ENCODE results near the gene THOC2. TPM values are rescaled to one million over a fixed set of nuclear protein-coding genes. Genes with fewer than 3 reads are reported as not detected.
"Not testable (repeated sequence)": the region's sequence is repeated elsewhere in the genome, so short reads cannot be mapped to it uniquely, and the experiment has no call there.

Gene THOC2
- total RNA-seq, 2 donors from 2014 or later = 103 to 123 TPM

DNA sequence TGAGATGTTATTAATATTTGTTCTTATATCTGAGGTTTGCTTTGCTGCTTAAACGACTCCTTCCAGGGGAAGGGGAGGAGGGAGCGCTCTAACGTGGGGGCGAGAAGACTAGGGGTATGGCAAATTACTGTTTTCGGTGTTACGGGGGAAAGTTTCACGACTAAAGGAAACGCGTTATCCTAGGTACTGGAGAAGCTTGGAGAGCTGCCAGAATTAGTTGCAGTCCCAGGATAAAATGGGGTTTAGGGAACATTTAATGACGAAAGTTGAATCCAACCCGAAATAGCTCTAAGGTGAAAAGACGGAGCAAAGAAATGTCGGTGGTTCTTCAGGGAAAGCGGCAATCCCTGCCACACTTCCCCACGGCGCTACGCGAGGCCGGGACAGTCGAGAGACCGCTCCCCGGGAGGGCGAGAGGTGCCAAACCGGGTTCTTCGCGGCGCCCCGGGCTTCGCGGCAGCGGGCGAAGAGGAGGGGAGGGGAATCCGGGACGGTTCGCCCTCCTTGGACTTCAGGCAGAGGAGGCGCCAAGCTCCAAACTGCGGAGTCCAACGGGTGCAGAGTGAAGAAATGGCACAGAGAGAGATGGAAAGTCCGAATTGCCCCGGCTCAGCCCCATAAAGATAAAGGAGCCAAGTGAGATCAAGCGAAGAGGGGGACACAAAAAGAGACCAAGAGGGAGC is 724 bp downstream of the THOC2 start:
- H3K27me3 ChIP-seq (replicated peaks; ENCODE audit: insufficient read depth) = no peaks in the 10 kb centered on the region
- ATAC-seq (ENCODE audit: insufficient number of reproducible peaks, low FRiP score, low read depth) (no peak), DNase-seq (ENCODE audit: low spot score) (no peak)
- no peaks in the 10 kb centered on the region for H3K9me3 ChIP-seq
- peaks cover 4 to 17% of the 10 kb centered on the region in 2 donors for H3K4me1 ChIP-seq (ENCODE audit: control insufficient read depth in 1 of 2, low read depth in 2 of 2)
- TF ChIP-seq, protein P1, sequence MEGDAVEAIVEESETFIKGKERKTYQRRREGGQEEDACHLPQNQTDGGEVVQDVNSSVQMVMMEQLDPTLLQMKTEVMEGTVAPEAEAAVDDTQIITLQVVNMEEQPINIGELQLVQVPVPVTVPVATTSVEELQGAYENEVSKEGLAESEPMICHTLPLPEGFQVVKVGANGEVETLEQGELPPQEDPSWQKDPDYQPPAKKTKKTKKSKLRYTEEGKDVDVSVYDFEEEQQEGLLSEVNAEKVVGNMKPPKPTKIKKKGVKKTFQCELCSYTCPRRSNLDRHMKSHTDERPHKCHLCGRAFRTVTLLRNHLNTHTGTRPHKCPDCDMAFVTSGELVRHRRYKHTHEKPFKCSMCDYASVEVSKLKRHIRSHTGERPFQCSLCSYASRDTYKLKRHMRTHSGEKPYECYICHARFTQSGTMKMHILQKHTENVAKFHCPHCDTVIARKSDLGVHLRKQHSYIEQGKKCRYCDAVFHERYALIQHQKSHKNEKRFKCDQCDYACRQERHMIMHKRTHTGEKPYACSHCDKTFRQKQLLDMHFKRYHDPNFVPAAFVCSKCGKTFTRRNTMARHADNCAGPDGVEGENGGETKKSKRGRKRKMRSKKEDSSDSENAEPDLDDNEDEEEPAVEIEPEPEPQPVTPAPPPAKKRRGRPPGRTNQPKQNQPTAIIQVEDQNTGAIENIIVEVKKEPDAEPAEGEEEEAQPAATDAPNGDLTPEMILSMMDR (IDR thresholded peaks at IDR 0.05) = no peak
- H3K4me3 ChIP-seq = peak overlapping the region; percentile 87
- peak overlapping the region; percentile 65 to 75 for H3K27ac ChIP-seq
- H3K36me3 ChIP-seq = no peaks in the 10 kb centered on the region

DNA sequence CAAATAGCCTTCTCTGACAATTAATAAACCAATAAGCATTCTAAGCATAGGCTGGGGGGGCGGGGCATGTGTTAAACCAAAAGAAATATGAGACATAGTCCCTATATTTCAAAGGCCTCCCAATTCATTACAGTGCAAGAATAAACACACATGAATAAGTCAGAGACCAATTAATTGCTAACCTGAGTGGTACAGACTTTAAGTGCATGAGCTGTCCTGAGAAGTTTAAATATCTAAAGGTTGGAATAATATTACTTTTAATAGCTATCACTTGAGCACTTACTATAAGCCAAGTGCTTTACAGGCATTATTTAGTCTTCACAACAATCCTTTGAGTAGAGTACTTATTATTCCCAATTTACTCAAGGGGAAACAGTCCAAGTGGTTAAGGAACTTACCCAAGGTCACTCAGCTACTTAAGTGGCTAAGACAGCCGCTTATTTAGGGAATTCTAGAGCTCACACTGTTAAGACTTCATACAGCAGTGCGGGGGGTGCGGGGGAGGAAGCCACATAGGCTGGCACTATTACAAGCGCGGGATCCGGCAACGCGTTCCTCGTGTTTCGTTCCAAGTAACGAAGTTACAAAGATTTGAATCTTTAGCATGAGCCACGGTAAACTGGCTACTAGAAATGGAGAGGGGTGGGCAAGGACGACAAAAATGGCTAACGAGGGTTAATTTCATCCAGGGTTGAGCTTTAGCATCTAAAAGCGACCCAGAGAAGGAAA is 1.4 kb downstream of the THOC2 start:
- Histone ChIP-seq H3K27ac (peak overlapping the region in 1 of 2 donors; percentile 75), H3K36me3 (no peaks in the 10 kb centered on the region), H3K27me3 (replicated peaks; ENCODE audit: insufficient read depth) (no peaks in the 10 kb centered on the region), H3K4me1 (ENCODE audit: control insufficient read depth in 1 of 2, low read depth in 2 of 2) (peaks cover 4 to 17% of the 10 kb centered on the region in 2 donors), H3K4me3 (peak overlapping the region; percentile 87), H3K9me3 (no peaks in the 10 kb centered on the region)
- TF ChIP-seq, protein P1 (IDR thresholded peaks at IDR 0.05) = no peak
- ATAC-seq (ENCODE audit: insufficient number of reproducible peaks, low FRiP score, low read depth) (no peak), DNase-seq (ENCODE audit: low spot score) (no peak)

DNA sequence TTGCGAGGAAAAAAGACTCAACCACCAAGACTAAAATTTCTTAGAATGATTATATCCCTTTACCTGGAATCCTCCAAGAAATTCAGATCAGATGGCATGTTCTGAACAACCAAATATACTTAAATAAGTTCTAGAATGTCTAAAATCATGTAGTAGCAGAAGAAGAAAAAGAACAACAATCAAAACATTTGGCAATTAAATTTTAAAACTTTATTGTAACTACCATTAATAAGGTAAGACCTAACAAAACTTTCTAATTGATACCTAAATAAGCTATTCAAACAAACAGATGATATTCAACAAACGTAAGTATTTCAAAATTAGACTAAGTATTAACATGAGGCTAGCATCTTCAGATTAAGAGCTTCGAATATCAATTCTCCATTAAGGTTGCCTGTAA is 4.3 kb downstream of the THOC2 start:
- Histone ChIP-seq H3K9me3 (no peaks in the 10 kb centered on the region), H3K4me3 (no peak overlapping the region), H3K4me1 (ENCODE audit: control insufficient read depth in 1 of 2, low read depth in 2 of 2) (peaks cover 4 to 17% of the 10 kb centered on the region in 2 donors), H3K27ac (no peak overlapping the region), H3K27me3 (replicated peaks; ENCODE audit: insufficient read depth) (no peaks in the 10 kb centered on the region), H3K36me3 (no peaks in the 10 kb centered on the region)
- no peak for DNase-seq (ENCODE audit: low spot score)
- ATAC-seq (ENCODE audit: insufficient number of reproducible peaks, low FRiP score, low read depth) = no peak
- TF ChIP-seq, protein P1 (IDR thresholded peaks at IDR 0.05) = no peak

DNA sequence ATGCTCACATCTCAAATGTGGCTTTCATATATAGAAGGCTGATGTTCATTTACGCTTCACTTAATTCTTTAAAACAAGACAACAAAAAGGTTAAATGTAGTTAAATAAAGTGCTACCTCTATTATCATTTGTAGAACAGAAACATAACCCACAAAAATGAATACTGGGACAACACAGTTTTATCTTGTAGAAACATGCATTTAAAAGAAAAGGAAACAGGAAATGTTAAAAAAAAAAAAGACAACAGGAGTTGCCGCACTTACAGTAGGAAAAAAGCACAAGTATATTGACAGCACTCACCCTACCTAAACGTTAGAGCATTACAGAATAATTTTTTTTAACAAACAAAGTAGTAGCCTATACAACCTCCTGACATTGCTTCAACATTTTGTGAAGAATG is 4.8 kb downstream of the THOC2 start:
- no peak overlapping the region for H3K4me3 ChIP-seq
- H3K4me1 ChIP-seq (ENCODE audit: control insufficient read depth in 1 of 2, low read depth in 2 of 2) = peaks cover 4 to 17% of the 10 kb centered on the region in 2 donors
- ATAC-seq (ENCODE audit: insufficient number of reproducible peaks, low FRiP score, low read depth) (no peak), DNase-seq (ENCODE audit: low spot score) (no peak)
- TF ChIP-seq, protein P1 (IDR thresholded peaks at IDR 0.05) = no peak
- H3K9me3 ChIP-seq = no peaks in the 10 kb centered on the region
- H3K36me3 ChIP-seq = no peaks in the 10 kb centered on the region
- H3K27ac ChIP-seq = no peak overlapping the region
- no peaks in the 10 kb centered on the region for H3K27me3 ChIP-seq (replicated peaks; ENCODE audit: insufficient read depth)

DNA sequence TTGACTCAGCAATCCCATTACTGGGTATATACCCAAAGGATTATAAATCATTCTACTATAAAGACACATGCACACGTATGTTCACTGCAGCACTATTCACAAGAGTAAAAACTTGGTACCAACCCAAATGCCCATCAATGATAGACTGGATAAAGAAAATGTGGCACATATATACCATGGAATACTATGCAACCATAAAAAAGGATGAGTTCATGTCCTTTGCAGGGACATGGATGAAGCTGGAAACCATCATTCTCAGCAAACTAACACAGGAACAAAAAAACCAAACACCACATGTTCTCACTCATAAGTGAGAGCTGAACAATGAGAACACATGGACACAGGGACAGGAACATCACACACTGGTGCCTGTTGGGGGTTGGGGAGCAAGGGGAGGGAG is 10.7 kb downstream of the THOC2 start:
- not testable (repeated sequence) for H3K36me3 ChIP-seq; ATAC-seq (ENCODE audit: insufficient number of reproducible peaks, low FRiP score, low read depth)

More for the DNA sequence above, 10.7 kb downstream of the THOC2 start:
- H3K27me3 ChIP-seq (replicated peaks; ENCODE audit: insufficient read depth); H3K9me3 ChIP-seq; H3K27ac ChIP-seq; DNase-seq (ENCODE audit: low spot score); H3K4me1 ChIP-seq (ENCODE audit: control insufficient read depth in 1 of 2, low read depth in 2 of 2); H3K4me3 ChIP-seq: not testable (repeated sequence)

Measured in thoracic aorta (tissue), 2 donors.